ENCODE results near the gene TRHDE. TPM values are rescaled to one million over a fixed set of nuclear protein-coding genes. Genes with fewer than 3 reads are reported as not detected.

The TRHDE gene
- total RNA-seq, 2 donors from 2014 or later, result 10.9 to 73.2 TPM

- ATAC-seq (no peak), DNase-seq (no peak)
- Histone ChIP-seq H3K27me3 (no peaks in the 10 kb centered on the region), H3K9me3 (no peaks in the 10 kb centered on the region), H3K27ac (no peak overlapping the region), H3K4me3 (no peak overlapping the region), H3K4me1 (no peaks in the 10 kb centered on the region), H3K36me3 (replicated peaks in 1 of 2; ENCODE audit: insufficient read depth in 1 of 2, low read depth in 2 of 2) (no peaks in the 10 kb centered on the region)
- no peak for TF ChIP-seq POLR2A (IDR thresholded peaks at IDR 0.05)
- TF ChIP-seq, protein P1, sequence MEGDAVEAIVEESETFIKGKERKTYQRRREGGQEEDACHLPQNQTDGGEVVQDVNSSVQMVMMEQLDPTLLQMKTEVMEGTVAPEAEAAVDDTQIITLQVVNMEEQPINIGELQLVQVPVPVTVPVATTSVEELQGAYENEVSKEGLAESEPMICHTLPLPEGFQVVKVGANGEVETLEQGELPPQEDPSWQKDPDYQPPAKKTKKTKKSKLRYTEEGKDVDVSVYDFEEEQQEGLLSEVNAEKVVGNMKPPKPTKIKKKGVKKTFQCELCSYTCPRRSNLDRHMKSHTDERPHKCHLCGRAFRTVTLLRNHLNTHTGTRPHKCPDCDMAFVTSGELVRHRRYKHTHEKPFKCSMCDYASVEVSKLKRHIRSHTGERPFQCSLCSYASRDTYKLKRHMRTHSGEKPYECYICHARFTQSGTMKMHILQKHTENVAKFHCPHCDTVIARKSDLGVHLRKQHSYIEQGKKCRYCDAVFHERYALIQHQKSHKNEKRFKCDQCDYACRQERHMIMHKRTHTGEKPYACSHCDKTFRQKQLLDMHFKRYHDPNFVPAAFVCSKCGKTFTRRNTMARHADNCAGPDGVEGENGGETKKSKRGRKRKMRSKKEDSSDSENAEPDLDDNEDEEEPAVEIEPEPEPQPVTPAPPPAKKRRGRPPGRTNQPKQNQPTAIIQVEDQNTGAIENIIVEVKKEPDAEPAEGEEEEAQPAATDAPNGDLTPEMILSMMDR (IDR thresholded peaks at IDR 0.05), result no peak
- intact Hi-C loops (cut with DNase I), result no loop called here
- 76 to 79% methylated on average over 2 of the region's 2 CpGs for WGBS, 2 donors
These were observed 37.3 kb upstream of the TRHDE start for GRCh38 chr12:72234886-72235285.

DNA sequence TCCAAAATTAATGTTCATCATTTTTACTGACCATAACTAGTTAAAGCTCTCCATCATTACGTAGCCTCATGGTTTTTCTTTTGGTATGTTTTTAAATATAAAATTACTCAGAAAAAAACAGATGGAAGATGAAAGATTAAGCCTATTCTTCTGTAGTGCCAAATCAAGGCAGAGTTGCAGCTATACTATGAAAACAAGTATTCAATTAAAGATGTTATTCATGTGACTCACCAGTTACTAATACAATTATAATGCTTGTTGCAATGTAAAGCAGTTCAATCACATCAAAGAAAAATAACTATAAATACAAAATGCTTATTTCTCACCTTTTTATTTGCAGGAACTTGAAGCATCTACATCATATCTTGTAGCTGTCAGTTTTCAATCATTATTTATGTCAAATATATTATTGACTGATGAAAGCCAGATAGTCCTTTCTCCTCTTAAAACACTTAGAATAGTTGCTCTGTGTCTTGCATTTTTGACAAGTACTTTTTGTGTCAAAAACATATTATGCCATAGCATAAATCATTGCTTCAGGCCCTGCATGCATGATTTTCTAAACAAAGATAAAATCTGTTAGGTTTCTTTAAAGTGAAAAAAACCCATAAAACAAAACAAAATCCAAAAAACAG, 36.0 kb upstream of the TRHDE start:
- H3K27me3 ChIP-seq, result no peaks in the 10 kb centered on the region
- no peak overlapping the region for H3K27ac ChIP-seq
- WGBS, 2 donors, result 67 to 70% methylated on average over 1 of the region's 1 CpG
- intact Hi-C loops (cut with DNase I), result no loop called here
- H3K4me1 ChIP-seq, result no peaks in the 10 kb centered on the region
- ATAC-seq (no peak), DNase-seq (no peak)
- H3K36me3 ChIP-seq (replicated peaks in 1 of 2; ENCODE audit: insufficient read depth in 1 of 2, low read depth in 2 of 2), result no peaks in the 10 kb centered on the region
- H3K4me3 ChIP-seq, result no peak overlapping the region
- TF ChIP-seq, protein P1 (IDR thresholded peaks at IDR 0.05), result no peak
- TF ChIP-seq POLR2A (IDR thresholded peaks at IDR 0.05), result no peak
- no peaks in the 10 kb centered on the region for H3K9me3 ChIP-seq

DNA sequence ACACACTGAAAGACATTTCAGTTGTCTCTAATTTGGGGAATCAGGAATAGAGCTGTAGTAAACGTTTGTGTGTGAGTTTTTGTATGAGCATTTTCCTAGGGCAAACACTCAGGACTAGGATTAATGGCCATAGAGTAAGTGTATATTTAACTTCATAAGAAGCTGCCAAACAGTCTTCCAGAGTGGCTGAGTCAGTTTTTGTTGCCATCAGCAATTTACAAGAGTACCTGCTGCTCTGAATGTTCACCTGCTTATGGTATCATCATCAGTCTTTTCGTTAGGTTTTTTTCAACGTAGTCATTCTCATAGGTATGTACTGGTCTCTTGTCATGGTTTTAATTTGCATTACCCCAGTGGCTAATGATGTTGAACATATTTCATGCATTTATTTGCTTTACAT, 30.6 kb upstream of the TRHDE start:
- WGBS, 2 donors, result 51 to 57% methylated on average over 3 of the region's 3 CpGs
- no peak for TF ChIP-seq POLR2A (IDR thresholded peaks at IDR 0.05)
- TF ChIP-seq, protein P1 (IDR thresholded peaks at IDR 0.05), result no peak
- Histone ChIP-seq H3K4me1 (no peaks in the 10 kb centered on the region), H3K9me3 (no peaks in the 10 kb centered on the region), H3K27me3 (no peaks in the 10 kb centered on the region), H3K27ac (no peak overlapping the region), H3K4me3 (no peak overlapping the region), H3K36me3 (replicated peaks in 1 of 2; ENCODE audit: insufficient read depth in 1 of 2, low read depth in 2 of 2) (no peaks in the 10 kb centered on the region)
- no peak for ATAC-seq
- no peak for DNase-seq
- intact Hi-C loops (cut with DNase I), result no loop called here

DNA sequence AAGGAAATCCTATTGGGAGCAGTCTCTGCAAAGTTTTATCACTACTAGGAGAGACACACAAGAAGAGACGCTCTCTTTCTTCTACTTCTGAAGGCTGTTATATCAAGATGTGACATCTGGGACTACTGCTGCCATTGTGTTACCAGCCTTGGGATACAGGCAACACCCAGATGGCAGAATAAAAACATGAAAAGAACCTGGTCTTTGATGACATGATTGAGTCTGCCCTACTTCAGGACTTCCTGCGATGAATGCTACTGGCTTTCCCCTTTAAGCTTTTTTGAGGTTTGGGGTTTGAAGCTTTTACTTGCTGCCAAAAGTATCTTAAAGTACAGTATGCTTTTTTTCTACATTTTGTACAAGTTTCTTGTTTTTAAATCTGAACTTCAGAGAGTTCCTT, 29.2 kb upstream of the TRHDE start:
- 88 to 94% methylated on average over 2 of the region's 2 CpGs for WGBS, 2 donors
- H3K36me3 ChIP-seq (replicated peaks in 1 of 2; ENCODE audit: insufficient read depth in 1 of 2, low read depth in 2 of 2), result no peaks in the 10 kb centered on the region
- no peaks in the 10 kb centered on the region for H3K9me3 ChIP-seq
- intact Hi-C loops (cut with DNase I), result no loop called here
- no peaks in the 10 kb centered on the region for H3K27me3 ChIP-seq
- TF ChIP-seq, protein P1 (IDR thresholded peaks at IDR 0.05), result no peak
- TF ChIP-seq POLR2A (IDR thresholded peaks at IDR 0.05), result no peak
- no peak overlapping the region for H3K4me3 ChIP-seq
- DNase-seq (no peak), ATAC-seq (no peak)
- no peak overlapping the region for H3K27ac ChIP-seq
- no peaks in the 10 kb centered on the region for H3K4me1 ChIP-seq

DNA sequence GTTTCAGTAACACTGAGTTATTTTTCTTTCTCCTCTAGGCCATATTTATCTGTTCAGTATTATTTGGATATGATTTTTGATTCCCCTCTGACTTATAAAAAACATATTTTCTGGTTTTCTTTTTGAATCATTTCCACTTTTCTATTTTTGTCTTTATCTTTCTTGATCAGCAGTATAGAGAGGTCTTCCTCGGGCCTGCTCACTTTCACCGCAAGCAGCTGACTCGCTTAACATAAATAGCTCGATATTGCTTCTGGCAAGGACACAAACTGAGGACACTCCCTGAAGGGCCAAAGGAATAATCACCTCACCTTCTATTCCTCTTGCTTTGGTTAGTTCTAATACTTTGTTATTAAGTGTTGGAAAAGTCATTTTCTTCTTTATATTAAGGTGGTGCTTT, 25.8 kb upstream of the TRHDE start:
- DNase-seq (no peak), ATAC-seq (no peak)
- Histone ChIP-seq H3K27me3 (no peaks in the 10 kb centered on the region), H3K9me3 (no peaks in the 10 kb centered on the region), H3K36me3 (replicated peaks in 1 of 2; ENCODE audit: insufficient read depth in 1 of 2, low read depth in 2 of 2) (no peaks in the 10 kb centered on the region), H3K4me1 (no peaks in the 10 kb centered on the region), H3K4me3 (no peak overlapping the region), H3K27ac (no peak overlapping the region)
- TF ChIP-seq POLR2A (IDR thresholded peaks at IDR 0.05), result no peak
- TF ChIP-seq, protein P1 (IDR thresholded peaks at IDR 0.05), result no peak
- 74 to 85% methylated on average over 4 of the region's 4 CpGs for WGBS, 2 donors
- intact Hi-C loops (cut with DNase I), result no loop called here
